Vagina (tissue), 2 donors: ENCODE data around the gene CPNE7.

Source experiments
- POLR2AphosphoS5 ChIP-seq, 2 donors: sonication (generic); formaldehyde crosslinking; IDR thresholded peaks; one replicate each; pipeline ENCODE4 v1.9.0; 2017; ENCODE audit warnings: antibody characterized with exemption in 2 of 2, mild to moderate bottlenecking in 2 of 2, low read depth in 1 of 2; ENCODE audit not compliant: insufficient read depth in 1 of 2
- TF ChIP-seq, protein P1 (sequence below), 3 experiments: fragments of 450-650 bp in 2 of 3; fragments of 200-600 bp in 1 of 3; sonication (generic) in 1 of 3; IDR thresholded peaks; one replicate each; pipeline ENCODE4 v1.5.1; 2017 to 2019; ENCODE audit warnings: antibody characterized with exemption in 3 of 3, mild to moderate bottlenecking in 2 of 3, moderate library complexity in 2 of 3

DNA sequence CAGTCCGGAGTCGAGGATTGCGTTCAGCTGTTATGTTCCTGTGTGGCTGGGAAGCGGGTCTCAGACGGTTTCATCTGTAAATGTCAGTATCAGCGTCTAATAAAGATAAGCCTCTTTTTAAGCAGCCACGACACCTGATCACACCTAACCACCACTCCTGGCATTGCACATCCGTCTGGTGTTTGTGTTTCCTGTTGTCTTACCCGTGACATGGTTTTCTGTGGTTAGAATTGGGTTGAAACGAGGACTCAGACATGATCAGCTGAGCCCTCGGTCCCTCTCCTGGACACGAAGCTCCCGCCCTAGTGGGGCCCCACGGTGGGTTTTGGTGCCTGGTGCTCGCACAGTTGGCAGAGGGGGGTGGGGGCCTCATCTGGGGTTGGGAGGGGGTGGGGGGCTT lies 18.3 kb downstream of the CPNE7 start:
- TF ChIP-seq POLR2AphosphoS5 (IDR thresholded peaks at IDR 0.05; ENCODE audit: insufficient read depth in 1 of 2, low read depth in 1 of 2), result no peak
- TF ChIP-seq, protein P1, sequence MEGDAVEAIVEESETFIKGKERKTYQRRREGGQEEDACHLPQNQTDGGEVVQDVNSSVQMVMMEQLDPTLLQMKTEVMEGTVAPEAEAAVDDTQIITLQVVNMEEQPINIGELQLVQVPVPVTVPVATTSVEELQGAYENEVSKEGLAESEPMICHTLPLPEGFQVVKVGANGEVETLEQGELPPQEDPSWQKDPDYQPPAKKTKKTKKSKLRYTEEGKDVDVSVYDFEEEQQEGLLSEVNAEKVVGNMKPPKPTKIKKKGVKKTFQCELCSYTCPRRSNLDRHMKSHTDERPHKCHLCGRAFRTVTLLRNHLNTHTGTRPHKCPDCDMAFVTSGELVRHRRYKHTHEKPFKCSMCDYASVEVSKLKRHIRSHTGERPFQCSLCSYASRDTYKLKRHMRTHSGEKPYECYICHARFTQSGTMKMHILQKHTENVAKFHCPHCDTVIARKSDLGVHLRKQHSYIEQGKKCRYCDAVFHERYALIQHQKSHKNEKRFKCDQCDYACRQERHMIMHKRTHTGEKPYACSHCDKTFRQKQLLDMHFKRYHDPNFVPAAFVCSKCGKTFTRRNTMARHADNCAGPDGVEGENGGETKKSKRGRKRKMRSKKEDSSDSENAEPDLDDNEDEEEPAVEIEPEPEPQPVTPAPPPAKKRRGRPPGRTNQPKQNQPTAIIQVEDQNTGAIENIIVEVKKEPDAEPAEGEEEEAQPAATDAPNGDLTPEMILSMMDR (IDR thresholded peaks at IDR 0.05), result no peak
